HG02885 (cell line): ENCODE data around the gene JTB.
A peak's percentile ranks its signal among the peaks of the same experiment; 100 is the strongest.

Experiments
- ATAC-seq: cut with Tn5 transposase; IDR thresholded peaks from one replicate; pipeline ENCODE4 v1.9.1; 2021; ENCODE audit warnings: mild to moderate bottlenecking; ENCODE audit not compliant: unreplicated experiment, poor library complexity

JTB gene

DNA sequence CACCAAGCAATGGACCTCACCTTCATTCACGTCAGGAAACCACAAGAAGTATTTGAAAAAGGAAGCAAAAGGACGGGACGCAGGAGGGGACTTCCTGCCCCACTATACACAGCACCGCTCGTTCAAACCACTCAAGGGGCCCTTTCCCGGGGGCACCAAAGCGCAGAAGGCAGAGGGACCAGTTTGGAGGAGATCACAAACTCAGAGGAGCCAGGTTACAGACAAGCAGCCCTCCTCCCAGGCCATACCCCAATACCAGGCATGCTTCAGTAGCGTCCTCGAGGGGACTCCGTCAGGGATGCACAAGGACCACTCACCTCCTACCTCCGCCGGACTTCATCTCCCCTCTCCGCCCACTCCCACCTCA lies 19.7 kb downstream of the JTB start:
- ATAC-seq, result peak; percentile 12

DNA sequence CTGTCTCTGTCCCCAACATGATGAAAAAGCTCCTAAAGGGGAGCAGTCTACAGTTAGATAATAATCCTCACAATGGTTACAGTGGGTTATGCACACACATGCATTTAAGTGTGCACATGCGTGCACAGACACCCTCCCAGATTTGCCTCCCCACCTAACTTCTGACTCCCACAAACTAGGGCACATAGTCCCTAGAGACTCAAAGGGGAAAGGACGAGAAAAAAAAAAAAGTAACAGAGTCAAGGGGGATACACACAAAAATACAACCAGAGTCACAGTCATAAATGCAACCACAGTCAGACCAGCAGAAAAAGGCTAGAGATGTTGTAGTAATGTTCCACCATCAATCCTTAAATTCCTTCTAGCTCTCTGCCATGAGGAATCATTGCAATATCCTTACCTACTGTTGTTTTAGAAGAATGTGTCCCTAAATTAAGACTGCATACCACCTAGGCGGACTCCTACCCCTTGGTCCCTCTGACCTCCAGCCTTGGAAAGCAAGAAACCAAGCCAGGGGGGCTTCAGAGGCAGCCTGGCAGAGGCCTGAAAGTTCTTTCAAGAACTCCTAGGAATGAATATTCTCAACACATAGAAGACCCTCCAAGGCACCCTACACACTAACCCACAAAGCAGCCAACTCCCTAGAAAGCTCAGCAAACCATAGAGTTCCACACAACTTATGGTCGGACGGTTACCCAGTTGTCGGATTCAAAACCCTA lies 20.3 kb downstream of the JTB start:
- ATAC-seq, result no peak

DNA sequence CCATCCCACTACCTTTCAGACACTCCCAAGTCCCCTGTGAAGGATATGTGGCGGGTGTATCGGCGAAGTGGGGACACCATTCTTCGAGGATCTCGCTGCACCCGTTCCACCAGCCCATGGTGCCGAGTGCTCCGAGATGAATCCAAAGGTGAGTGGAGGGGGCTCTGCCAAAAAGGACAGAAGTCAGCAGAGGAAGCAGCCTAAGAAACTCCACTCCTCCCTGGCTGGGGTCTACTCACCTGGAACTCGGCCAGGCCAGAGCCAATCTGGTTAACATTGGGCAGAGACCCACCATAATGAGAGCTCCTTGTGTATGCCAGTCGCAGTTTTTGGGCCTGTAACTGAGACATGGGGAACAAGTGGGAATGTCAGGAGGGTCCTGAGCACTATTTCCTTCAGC lies 22.6 kb downstream of the JTB start:
- no peak for ATAC-seq

DNA sequence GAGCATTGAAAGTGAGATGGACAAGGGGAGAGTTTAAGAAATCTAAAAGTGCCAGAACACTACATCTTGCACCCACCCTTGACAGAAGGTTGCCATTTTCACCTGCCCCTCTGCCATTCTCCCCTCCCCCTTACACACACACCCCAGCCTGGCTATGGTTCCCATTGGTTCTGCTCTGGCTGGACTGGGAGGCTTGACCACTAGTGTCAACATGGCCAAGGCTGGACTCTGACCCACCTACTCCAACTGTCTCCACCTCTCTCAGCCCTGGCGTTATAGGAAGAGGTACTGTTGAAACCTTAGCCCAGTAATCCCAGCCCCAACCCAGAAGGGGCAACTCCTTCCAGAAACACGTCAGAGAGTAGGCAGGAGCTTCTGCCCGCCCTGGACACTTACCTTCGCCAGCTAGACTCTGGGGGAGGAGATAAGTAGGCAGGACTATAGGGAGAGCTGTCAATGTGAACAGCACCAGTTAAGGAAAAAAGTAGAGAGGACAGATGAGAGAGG lies 23.6 kb downstream of the JTB start:
- no peak for ATAC-seq

DNA sequence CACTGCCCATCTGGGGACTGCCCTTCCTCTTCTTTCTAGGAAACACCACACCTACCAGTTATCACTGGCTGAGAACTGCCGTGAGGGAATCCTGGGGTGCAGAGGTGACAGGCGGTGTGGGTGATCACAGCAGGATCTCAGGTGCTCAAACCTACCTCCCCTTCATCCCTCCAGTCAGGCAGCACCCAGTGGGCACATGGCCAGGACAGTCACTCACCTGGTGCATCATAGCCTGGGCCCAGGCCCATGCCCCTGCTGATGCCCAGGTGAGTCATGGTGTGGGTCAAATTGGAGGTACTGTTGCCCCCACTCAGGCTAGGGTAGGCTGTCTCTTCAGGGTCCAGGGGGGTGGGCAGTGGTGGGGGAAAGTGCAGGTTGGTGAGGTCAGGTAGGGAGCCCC lies 25.7 kb downstream of the JTB start:
- no peak for ATAC-seq

DNA sequence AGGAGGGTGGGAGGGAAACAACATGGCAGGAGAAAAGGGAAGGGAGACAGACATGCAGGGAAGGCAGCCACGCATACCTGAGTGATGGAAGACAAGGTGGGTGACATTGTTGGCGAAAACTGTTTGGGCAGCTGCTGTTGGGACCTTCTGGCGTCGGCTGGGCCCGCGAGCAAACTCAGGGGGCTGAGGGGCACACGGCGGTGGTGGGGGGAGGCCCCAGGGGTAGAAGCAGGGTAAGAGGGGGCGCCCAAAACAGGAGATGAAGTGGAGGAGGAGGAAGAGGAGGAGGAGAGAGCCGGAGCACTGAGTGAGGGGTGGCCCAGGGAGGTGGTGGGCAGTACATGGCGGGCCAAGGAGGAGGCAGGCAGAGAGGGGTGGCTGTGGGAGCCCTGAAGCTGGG lies 26.3 kb downstream of the JTB start:
- no peak for ATAC-seq

DNA sequence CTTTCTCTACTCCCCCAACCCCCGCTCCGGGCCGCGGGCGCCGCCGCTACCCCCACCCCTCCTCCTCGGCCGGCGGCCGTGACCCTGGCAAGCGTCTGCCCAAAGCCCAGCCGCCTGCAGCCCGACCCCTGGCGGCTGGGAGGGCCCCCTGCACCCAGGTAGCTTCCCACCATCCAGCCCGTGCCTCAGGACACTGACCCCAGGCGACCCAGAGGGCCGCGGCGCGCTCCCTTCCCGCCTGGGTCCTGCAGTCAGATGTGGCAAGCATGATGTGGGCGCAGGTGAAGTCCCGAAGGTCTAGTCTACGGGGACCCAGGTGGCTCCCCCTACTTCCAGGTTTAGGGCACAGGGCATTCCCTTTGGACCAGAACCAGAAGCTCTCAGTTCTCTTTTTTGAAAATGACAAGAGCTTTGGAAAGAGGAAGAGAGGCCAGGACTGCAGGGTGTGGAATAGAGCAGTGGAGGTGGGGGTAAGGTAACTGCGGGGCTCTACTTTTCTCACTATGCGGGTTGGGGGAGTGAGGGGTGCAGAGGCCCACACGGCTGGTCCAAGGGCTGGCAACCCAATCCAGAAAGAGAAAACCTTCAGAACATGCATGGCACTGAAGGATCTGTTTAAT lies 30.7 kb downstream of the JTB start, which contains the start of gene DENND4B:
Gene DENND4B (minus strand): TSS at position 97 of the 620 bp plus-strand sequence. CDS start 2,344 bp downstream, outside the sequence.
- ATAC-seq, result peak; percentile 74

DNA sequence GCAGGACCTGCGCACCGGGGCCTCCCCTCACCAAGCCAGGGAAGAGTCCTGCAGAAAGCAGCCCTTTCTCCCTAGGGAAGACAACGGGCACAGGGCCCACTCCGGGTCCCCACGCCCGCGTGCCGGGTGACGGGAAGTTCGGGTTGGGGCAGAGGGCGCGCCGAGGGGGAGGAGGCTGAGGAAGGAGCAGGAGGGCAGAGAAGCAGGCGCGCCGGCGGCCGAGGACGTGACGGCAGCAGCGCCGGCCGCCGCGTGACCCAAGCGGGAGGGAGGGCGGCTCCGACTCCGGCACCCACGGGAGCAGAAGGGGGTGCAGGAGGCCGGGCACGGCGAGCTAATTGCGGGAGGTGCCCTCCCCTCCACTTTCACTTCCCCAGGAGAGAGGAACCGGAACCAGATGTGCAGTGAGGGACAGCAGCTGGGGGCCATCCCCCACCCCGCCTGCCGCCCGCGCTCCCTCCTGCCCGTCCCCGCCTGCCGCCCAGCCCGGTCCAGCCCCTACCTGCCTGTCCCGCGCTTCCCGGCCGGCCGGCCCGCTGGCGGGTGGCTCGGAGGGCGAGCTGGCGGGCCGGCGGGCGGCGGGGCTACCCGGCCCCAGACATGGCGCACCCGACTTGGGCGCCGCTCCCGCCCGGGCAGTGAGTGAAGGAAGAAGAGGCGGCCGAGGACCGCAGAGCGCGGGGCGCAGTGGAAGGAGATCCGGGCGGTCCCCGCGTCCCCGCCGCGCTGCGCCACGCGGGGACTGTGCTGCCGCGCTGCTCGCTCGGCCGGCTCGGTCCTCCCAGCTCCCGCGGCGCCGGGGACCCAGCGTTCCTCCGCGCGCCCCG lies 31.5 kb downstream of the JTB start:
- ATAC-seq, result peak; percentile 71

DNA sequence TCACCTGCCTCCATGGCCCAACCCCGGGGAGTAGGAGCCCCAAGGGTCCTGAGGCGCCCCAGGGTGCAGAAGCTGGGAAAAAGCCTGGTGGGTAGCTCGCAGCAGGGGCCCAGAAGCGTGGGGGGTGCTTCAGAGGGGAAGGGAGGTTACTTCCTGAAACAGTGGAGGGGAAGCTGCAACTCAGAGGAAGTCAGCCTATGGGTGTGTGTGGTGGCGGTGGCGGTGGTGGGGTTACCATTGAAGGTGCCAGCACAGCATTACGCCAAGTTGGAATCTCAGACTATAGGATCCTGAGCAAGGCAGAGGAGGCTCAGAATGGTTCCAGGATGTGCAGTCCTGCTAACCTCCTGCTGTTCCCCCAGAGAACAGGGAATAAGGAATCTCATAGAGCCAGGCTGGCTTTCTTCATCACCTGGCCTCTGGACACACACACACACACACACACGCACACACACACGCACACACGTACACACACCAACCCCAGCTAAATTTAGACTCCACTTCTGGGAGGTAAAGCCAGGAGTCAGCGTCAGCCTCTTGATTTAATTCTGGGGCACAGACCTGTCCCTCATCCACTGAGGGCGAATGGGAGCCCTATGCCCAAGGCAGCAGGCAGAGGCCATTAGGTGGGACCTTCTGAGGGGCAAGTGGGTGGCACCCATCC lies 32.2 kb downstream of the JTB start:
- peak; percentile 29 for ATAC-seq

DNA sequence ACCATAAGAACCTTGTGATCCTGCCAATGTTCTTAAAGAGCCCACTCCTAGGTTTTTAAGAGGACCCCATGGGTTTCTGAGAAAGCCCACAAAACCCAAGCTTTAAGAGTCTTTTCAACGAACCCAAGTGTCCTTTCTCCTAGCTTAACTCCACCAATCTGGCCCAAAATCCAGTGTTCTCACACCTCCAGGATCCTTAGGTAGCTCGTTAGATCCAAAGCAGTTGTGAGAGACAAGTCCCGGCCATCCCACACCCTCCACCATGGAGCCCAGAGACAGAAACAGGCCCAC lies 32.7 kb downstream of the JTB start:
- no peak for ATAC-seq

DNA sequence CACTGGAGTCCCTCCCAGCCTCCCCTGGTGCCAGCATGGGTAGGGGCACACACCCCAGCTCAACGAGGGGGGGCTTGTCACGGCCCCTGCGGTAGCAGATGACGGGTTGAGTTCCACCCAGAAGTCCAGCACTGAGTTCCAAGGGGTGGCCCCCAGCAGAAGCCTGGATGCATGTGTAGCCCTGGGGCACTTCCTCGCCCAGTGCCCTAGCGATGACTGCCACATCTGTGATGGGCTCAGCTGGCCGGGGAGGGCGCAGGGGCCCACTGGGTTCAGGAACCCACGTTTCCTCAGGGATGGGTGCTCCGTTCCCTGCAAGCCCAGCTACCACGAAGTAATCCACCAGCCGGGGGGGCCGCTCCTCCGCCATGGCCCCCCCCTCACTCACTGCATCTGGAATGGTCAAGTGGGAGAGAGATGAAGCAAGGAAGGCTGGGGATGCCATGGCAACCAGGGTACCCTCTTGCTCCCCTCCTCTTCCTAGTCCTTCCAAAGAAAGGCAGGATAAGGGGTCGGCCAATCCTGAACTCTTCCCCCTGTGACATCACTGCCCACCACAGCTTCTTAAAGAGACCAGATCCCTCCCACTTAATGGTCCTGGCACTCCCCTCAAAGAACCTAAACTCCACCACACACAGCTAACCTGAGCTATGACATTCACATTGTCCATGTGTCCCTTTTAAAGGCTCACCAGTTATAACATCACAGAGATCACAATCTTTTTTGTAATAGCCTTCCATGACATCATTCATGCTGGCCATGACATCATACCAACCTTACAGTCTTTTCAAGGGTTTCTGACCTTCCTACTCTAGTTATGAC lies 33.3 kb downstream of the JTB start:
- no peak for ATAC-seq

DNA sequence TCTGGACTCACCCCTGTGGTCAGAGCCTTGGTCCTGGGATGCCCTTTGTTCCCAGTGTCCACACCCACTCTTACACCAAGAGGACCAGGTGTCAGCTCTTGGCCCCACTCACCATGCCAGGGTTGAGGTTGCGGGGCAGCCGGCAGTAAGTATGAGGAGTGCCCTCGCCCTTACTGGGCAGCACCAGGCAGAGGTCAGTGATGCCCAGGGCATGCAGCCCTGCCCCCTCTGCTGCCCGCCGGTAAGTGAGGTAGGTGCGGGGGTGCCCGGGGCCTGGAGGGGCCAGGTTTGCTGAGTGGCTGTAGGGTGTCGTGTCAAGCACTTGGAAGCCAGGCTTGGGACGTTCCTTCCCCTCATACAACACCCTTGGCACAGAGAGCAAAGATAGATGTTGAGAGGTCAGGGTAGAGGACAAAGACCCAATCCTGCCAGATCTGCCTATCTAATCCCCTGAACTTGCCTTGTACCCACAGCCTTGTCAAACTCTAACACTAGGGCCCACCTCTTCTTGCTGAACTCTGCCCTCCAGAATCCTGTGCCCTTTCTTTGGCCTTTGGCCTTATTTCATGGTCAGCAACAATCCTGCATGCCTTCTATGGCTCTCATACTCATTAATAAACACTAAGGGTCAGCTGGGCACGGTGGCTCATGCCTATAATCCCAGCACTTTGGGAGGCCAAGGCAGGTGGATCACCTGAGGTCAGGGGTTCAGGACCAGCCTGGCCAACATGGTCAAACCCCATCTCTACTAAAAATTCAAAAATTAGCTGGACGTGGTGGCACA lies 34.5 kb downstream of the JTB start:
- no peak for ATAC-seq

DNA sequence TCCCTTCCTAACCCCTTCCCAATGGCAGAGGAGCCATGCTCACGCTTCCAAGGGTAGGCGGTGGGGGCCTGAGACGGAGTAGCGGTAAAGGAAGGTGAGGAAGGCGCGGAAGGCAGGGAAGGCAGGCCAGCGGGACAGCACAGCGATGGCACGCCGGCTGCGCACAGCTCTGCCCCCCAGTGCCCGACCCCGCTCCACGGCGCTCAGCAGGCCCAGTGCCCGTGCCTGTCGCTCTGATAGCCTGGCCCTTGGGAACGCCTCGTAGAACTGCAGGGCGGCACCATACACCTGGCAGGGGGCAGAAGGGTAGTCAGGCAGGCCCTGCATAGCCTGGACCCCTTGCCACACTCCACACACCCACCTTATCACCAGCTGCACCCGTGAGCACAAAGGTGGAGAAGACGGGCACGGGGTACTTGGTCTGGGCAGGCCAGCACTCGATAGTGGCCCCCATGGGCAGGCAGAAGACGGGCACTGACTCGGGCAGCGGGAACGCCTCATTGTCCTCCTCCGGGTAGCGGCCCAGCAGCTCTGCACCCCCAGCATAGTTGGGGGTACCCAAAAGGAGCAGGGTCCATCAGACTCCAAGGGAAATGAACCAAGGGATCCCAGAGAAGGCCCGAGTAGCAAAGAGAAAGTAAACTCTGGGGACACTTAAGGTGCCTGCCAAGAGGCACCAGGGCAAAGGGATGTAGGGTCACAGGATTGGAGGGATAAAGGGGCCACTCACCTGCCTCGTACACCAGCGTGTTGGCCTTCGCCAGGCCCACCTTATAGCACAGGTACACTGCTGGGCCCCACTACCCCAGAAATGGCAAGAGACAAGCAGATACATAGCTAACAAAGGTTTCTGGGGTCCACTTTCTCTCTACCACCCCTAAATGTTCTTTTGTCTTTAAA lies 35.4 kb downstream of the JTB start:
- ATAC-seq, result no peak

DNA sequence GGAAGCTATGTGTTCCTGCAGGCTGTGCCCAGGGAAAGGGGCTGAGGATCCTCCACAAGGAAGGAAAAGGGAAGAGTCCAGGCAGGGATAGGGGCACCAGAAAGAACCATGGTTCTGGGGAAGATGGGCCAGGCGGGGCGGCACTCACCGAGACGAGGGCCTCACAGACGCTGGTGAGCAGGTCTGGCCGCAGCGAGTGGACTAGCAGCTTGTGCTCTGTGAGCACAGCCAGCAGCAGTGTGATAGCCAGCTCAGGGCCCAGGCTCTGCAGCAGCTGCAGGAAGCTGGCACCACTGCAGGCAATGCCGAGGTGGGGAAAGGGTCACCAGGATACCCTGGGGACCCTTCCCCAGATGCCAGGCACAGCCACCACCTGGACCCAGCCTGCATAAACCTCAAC lies 36.7 kb downstream of the JTB start:
- no peak for ATAC-seq

DNA sequence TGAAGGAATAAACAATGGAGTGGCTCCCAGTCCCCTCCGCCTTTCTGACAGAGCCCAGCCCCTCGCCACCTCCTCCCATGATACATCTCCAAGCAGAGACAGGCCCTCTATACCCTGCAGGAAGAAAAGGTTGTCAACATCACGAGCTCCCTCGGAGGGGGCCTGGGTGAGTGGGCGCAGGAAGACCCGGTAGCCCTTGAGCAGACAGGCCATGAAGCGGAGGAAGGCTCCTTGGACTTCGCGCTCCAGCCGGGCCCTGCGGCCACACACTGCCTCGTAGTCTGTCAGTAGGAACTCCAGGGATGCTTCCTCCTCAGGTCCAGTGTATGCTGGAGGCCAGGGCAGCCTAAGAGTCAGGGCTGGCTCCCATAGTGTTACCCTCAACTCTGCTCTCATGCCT lies 38.0 kb downstream of the JTB start:
- no peak for ATAC-seq

DNA sequence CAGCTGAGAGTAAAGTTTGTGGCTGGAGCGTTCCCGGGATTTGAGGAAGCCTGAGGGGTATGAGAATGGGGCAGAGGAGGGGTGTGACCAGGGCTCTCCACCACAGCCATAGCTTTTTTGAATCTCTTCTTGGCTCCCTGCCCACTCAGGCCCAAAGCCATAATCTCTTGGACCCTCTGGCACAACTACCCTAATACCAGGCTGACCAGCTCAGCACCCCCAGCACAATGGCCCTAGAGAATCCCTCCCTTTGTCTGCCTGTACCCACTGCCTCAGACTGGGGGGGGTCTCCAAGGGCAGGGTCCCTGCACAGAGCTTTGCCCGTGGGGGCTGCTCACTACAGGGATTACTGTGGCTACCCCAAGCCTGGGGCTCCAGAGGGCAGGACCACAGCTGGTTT lies 38.5 kb downstream of the JTB start:
- no peak for ATAC-seq

DNA sequence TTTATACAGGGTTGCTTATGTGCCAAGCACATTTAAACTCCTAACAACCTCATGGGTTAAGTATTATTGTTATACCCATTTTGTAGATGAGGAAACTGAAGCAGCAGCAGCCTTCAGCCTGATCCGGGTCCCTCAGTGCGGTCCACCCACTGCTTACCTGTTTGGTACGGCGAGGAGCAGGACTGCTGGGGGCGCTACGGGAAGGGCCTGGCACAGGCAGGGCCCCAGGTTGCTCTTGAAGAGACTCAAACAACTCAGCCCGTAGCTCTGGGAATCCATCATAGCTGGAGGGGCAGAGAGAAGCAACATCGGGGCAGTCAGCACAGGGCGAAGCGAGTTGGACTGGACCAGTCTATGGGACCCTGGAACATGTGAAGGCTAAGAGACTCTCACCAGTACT lies 40.1 kb downstream of the JTB start:
- ATAC-seq, result no peak
